Karpas-422 (cell line): Measurements from ENCODE around the gene NEB. TPM values are rescaled to one million over a fixed set of nuclear protein-coding genes. Genes with fewer than 3 reads are reported as not detected.
"Not testable (repeated sequence)": the region's sequence is repeated elsewhere in the genome, so short reads cannot be mapped to it uniquely, and the experiment has no call there.

Source experiments
- DNase-seq: peaks from one replicate; pipeline ENCODE4 v3.0.0-alpha.2; 2015
- H2AFZ ChIP-seq: fragments of 200-600 bp; sonication (generic); 2 replicates; pipeline ENCODE4 v1.6.1; 2014; ENCODE audit warnings: antibody characterized with exemption, low read length, mixed read lengths
- H3K27ac ChIP-seq: fragments of 200-600 bp; sonication (generic); 2 replicates; pipeline ENCODE4 v1.5.1; 2014; ENCODE audit warnings: mild to moderate bottlenecking, low read length, moderate library complexity
- H3K27me3 ChIP-seq: fragments of 200-600 bp; sonication (generic); 2 replicates; pipeline ENCODE4 v1.6.1; 2014; ENCODE audit warnings: low read length, mixed read lengths
- H3K36me3 ChIP-seq: fragments of 200-600 bp; sonication (generic); 2 replicates; pipeline ENCODE4 v1.6.1; 2014; ENCODE audit warnings: low read length, mixed read lengths; ENCODE audit not compliant: insufficient read depth
- H3K4me1 ChIP-seq: fragments of 200-600 bp; sonication (generic); 2 replicates; pipeline ENCODE4 v1.6.1; 2014; ENCODE audit warnings: mild to moderate bottlenecking, low read length, mixed read lengths
- H3K4me2 ChIP-seq: fragments of 200-600 bp; sonication (generic); 2 replicates; pipeline ENCODE4 v1.6.1; 2014; ENCODE audit warnings: low read length, low read depth, mild to moderate bottlenecking; ENCODE audit not compliant: poor library complexity, severe bottlenecking
- H3K4me3 ChIP-seq: fragments of 200-600 bp; sonication (generic); 2 replicates; pipeline ENCODE4 v1.5.1; 2014; ENCODE audit warnings: mild to moderate bottlenecking, antibody characterized with exemption, low read length, mixed read lengths
- H3K79me2 ChIP-seq: fragments of 200-600 bp; sonication (generic); 2 replicates; pipeline ENCODE4 v1.6.1; 2014; ENCODE audit warnings: mild to moderate bottlenecking, low read length, mixed read lengths
- H3K9ac ChIP-seq: fragments of 200-600 bp; sonication (generic); 2 replicates; pipeline ENCODE4 v1.6.0; 2014; ENCODE audit warnings: low read length
- H3K9me2 ChIP-seq: fragments of 200-600 bp; sonication (generic), shearing (Covaris generic); replicated peaks from 2 replicates; pipeline ENCODE4 v1.6.0; 2014; ENCODE audit warnings: mild to moderate bottlenecking, low read length, moderate library complexity; ENCODE audit not compliant: insufficient read depth
- H3K9me3 ChIP-seq: fragments of 300-700, 200-600 bp; sonication (generic); 2 replicates; pipeline ENCODE4 v1.6.1; 2014; ENCODE audit warnings: low read length, mixed read lengths
- H4K20me1 ChIP-seq: fragments of 200-600 bp; sonication (generic); 2 replicates; pipeline ENCODE4 v1.6.1; 2014; ENCODE audit warnings: mild to moderate bottlenecking, antibody characterized with exemption, low read length, low read depth; ENCODE audit not compliant: insufficient read depth
- total RNA-seq: library from RNA; depleted of rRNA; stranded (reverse); fragments of >200 nt; shearing (Covaris generic); gene quantifications from 2 replicates; pipeline ENCODE4 v1.2.3, GENCODE V29; 2014; ENCODE audit warnings: low replicate concordance

The NEB gene
- total RNA-seq, 1 experiment from 2014 or later: 1.4 TPM

DNA sequence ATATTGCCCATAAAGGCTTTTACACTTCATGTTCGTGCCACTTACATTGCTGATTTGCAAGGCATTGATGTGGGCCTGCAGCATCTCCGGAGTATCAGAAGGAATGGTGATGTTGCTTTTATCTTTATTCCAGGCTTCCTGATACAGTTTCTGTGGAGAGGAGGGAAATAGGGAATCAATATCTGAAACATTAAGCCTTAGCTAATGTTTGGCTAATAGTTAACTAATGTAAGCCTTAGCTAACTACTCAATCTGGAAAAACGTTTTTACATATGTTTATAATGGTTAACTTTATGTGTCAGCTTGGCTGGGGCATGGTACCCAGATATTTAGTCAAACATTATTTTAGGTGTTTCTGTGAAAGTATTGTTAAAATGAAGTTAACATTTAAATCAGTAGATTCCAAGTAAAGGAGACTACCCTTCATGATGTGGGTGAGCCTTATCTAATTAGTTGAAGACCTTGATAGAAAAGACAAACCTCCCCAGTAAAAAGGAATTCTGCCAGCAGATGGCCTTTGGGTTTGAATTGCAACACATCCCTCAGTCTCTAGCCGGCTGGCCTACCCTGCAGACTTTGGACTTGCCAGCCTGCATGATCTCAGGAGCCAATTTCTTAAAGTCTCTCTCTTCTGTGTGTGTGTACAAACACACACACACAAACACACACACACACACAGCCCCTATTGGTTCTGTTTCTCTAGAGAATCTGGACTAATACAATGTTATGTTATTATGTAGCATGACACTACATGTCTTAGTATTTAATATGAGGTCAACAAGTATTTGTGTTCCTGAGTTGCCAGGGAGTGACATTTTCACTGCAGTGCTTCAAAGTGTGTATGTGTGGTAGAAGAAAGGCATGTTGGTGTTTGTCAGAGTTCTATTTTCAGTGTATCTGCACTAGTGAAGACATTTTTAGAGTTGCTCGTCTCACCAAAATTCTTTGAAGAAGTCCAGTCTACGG lies 126.5 kb downstream of the NEB start:
- H3K4me3 ChIP-seq, H3K4me2 ChIP-seq, H2AFZ ChIP-seq, H3K9ac ChIP-seq, H4K20me1 ChIP-seq, H3K9me2 ChIP-seq, H3K79me2 ChIP-seq, H3K27me3 ChIP-seq, H3K9me3 ChIP-seq, H3K36me3 ChIP-seq, DNase-seq, H3K27ac ChIP-seq, H3K4me1 ChIP-seq: not testable (repeated sequence)

DNA sequence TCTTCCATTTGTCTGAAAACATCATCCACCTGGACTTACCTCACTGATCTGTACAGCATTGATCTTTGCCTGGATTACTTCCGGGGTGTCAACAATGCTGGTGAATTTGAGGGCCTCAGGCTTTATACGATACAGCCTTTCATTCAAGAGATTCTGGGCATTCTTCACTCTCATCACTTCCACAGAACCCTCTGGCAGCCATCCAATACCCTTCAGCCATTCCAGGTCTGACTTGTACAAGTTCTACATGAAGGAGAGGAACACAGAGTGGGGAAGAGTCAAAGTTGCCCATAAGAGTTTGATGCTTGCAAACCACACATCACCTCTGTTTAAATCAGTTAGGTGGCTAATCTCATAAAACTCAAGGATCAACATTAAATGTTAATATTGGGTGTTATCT lies 130.7 kb downstream of the NEB start:
- not testable (repeated sequence) for H3K79me2 ChIP-seq, H3K4me1 ChIP-seq, H3K27ac ChIP-seq, H3K9me2 ChIP-seq, H3K27me3 ChIP-seq, DNase-seq, H4K20me1 ChIP-seq, H2AFZ ChIP-seq, H3K9ac ChIP-seq, H3K36me3 ChIP-seq, H3K9me3 ChIP-seq, H3K4me3 ChIP-seq, H3K4me2 ChIP-seq

DNA sequence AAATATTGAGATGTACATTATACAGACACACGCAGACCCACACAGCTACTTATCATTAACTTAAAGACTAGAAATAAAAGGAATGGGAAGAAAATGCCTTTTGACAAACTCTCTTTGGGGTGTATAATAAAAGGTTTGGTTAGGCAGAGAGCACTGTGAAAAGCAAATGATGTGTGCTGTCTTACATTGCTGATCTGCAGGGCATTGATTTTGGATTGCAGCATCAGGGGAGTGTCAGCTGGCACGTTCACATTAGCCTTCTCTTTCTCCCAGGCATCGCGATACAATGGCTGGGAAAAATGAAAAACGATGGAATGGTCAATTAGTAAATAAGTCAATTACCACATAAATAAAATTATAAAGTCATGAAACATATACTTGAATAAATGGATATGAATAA lies 131.9 kb downstream of the NEB start:
- H3K27me3 ChIP-seq, H3K4me1 ChIP-seq, H4K20me1 ChIP-seq, H3K79me2 ChIP-seq, H3K27ac ChIP-seq, H3K36me3 ChIP-seq, DNase-seq, H3K4me3 ChIP-seq, H3K4me2 ChIP-seq, H2AFZ ChIP-seq, H3K9me3 ChIP-seq, H3K9me2 ChIP-seq, H3K9ac ChIP-seq: not testable (repeated sequence)

DNA sequence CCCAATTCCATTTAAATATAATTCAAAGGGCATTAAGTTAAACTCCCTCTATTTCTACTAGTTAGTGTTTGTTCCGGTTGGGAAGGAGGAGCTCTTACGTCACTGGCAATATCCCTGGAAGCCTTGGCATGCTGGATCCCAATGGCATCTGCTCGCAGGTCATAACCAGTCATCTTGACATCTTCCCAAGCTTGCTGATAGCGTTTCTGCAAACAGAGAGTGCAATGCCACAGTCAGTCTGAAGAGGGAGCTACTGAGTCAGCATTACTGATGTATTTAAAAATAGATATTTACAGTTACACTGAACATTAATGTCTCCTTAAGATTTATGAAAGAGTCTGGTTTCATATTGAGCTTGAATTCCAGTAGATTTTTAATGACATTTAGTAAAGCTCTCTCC lies 132.5 kb downstream of the NEB start:
- not testable (repeated sequence) for H3K79me2 ChIP-seq, H3K9ac ChIP-seq, H4K20me1 ChIP-seq, H2AFZ ChIP-seq, H3K4me3 ChIP-seq, H3K27me3 ChIP-seq, H3K4me2 ChIP-seq, DNase-seq, H3K27ac ChIP-seq, H3K9me3 ChIP-seq, H3K36me3 ChIP-seq, H3K4me1 ChIP-seq, H3K9me2 ChIP-seq

GRCh38 chr2:151596903-151597608 lies 137.2 kb downstream of the NEB start:
- not testable (repeated sequence) for H3K36me3 ChIP-seq, H4K20me1 ChIP-seq, DNase-seq, H3K27ac ChIP-seq, H3K79me2 ChIP-seq, H3K4me1 ChIP-seq, H3K4me2 ChIP-seq, H3K4me3 ChIP-seq, H2AFZ ChIP-seq, H3K27me3 ChIP-seq, H3K9me3 ChIP-seq, H3K9ac ChIP-seq, H3K9me2 ChIP-seq

DNA sequence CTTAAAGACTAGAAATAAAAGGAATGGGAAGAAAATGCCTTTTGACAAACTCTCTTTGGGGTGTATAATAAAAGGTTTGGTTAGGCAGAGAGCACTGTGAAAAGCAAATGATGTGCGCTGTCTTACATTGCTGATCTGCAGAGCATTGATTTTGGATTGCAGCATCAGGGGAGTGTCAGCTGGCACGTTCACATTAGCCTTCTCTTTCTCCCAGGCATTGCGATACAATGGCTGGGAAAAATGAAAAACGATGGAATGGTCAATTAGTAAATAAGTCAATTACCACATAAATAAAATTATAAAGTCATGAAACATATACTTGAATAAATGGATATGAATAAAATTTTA lies 142.4 kb downstream of the NEB start:
- H3K4me2 ChIP-seq, H3K27me3 ChIP-seq, H4K20me1 ChIP-seq, H3K9me3 ChIP-seq, H3K9ac ChIP-seq, H3K4me3 ChIP-seq, H3K9me2 ChIP-seq, H2AFZ ChIP-seq, H3K36me3 ChIP-seq, DNase-seq, H3K4me1 ChIP-seq, H3K27ac ChIP-seq, H3K79me2 ChIP-seq: not testable (repeated sequence)

GRCh38 chr2:151591250-151591907 lies 142.9 kb downstream of the NEB start:
- H4K20me1 ChIP-seq, H3K79me2 ChIP-seq, H3K9ac ChIP-seq, H3K9me2 ChIP-seq, H3K36me3 ChIP-seq, H2AFZ ChIP-seq, H3K4me2 ChIP-seq, H3K27ac ChIP-seq, H3K9me3 ChIP-seq, H3K4me1 ChIP-seq, H3K4me3 ChIP-seq, DNase-seq, H3K27me3 ChIP-seq: not testable (repeated sequence)

DNA sequence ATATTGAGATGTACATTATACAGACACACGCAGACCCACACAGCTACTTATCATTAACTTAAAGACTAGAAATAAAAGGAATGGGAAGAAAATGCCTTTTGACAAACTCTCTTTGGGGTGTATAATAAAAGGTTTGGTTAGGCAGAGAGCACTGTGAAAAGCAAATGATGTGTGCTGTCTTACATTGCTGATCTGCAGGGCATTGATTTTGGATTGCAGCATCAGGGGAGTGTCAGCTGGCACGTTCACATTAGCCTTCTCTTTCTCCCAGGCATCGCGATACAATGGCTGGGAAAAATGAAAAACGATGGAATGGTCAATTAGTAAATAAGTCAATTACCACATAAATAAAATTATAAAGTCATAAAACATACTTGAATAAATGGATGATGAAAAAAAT lies 153.0 kb downstream of the NEB start:
- not testable (repeated sequence) for H3K9me3 ChIP-seq, H3K9ac ChIP-seq, H3K27ac ChIP-seq, H2AFZ ChIP-seq, H3K4me2 ChIP-seq, H3K9me2 ChIP-seq, H3K4me1 ChIP-seq, H3K79me2 ChIP-seq, H3K27me3 ChIP-seq, H4K20me1 ChIP-seq, H3K36me3 ChIP-seq, H3K4me3 ChIP-seq, DNase-seq
